Smooth muscle cell (in vitro differentiated cells): ENCODE measurements around the gene ITPKB. TPM values are rescaled to one million over a fixed set of nuclear protein-coding genes. Genes with fewer than 3 reads are reported as not detected.

ENCODE experiments used
- DNase-seq: peaks from one replicate; lab custom pipeline; 2025; ENCODE audit not compliant: unreplicated experiment; lab: John Stamatoyannopoulos, UW
- H2AFZ ChIP-seq: fragments of 200-600 bp; sonication (generic); 2 replicates; pipeline ENCODE4 v1.6.0; 2016; ENCODE audit warnings: antibody characterized with exemption, low read depth, mild to moderate bottlenecking
- H3F3A ChIP-seq: fragments of 200-600 bp; sonication (generic); 2 replicates; pipeline ENCODE4 v1.6.0; 2017; ENCODE audit warnings: antibody characterized with exemption, low read depth
- H3K27ac ChIP-seq: fragments of 200-600 bp; sonication (generic); 2 replicates; pipeline ENCODE4 v1.5.1; 2016; ENCODE audit warnings: low read depth, mild to moderate bottlenecking
- H3K27me3 ChIP-seq: fragments of 200-600 bp; sonication (generic); 2 replicates; pipeline ENCODE4 v1.6.1; 2016; ENCODE audit warnings: low read depth, mild to moderate bottlenecking
- H3K36me3 ChIP-seq: fragments of 200-600 bp; sonication (generic); 2 replicates; pipeline ENCODE4 v1.5.1; 2016; ENCODE audit warnings: low read depth
- H3K4me1 ChIP-seq: fragments of 200-600 bp; sonication (generic); 2 replicates; pipeline ENCODE4 v1.5.1; 2016; ENCODE audit warnings: low read depth
- H3K4me2 ChIP-seq: fragments of 200-600 bp; sonication (generic); 2 replicates; pipeline ENCODE4 v1.6.0; 2016; ENCODE audit warnings: mild to moderate bottlenecking
- H3K4me3 ChIP-seq: fragments of 200-600 bp; sonication (generic); 2 replicates; pipeline ENCODE4 v1.5.1; 2016; ENCODE audit warnings: mild to moderate bottlenecking
- H3K79me2 ChIP-seq: fragments of 200-600 bp; sonication (generic); 2 replicates; pipeline ENCODE4 v1.6.0; 2016; ENCODE audit warnings: low read depth, mild to moderate bottlenecking
- H3K9ac ChIP-seq: fragments of 200-600 bp; sonication (generic); 2 replicates; pipeline ENCODE4 v1.6.0; 2016; ENCODE audit warnings: low read depth
- H3K9me3 ChIP-seq: fragments of 200-600 bp; sonication (generic); replicated peaks from 2 replicates; pipeline ENCODE4 v1.5.1; 2016; ENCODE audit warnings: low read depth
- H4K20me1 ChIP-seq: fragments of 200-600 bp; sonication (generic); 2 replicates; pipeline ENCODE4 v1.6.0; 2016; ENCODE audit warnings: low read depth
- CTCF ChIP-seq: fragments of 200-600 bp; sonication (generic); IDR thresholded peaks from 2 replicates; pipeline ENCODE4 v1.5.1; 2017; ENCODE audit warnings: borderline replicate concordance, mild to moderate bottlenecking, antibody characterized with exemption; ENCODE audit not compliant: insufficient read depth, poor library complexity, severe bottlenecking
- WGBS: methylation state at CpG from one replicate; pipeline ENCODE4 v1.1.7; 2016; ENCODE audit warnings: low lambda C conversion rate; 5-methylcytosine and 5-hydroxymethylcytosine counted together
- polyA plus RNA-seq: library from polyadenylated mRNA; unstranded; fragments of >200 nt; fragmentation: Nextera tagmentation; extraction: Ambion mirVana; gene quantifications from 2 replicates; pipeline ENCODE4 v1.2.1, GENCODE V29; 2016
- small RNA-seq: library from RNA; depleted of rRNA; stranded (forward); fragments of <200 nt; gene quantifications from one replicate; pipeline ENCODE3, GENCODE V24; 2014
- total RNA-seq: library from RNA; depleted of rRNA; stranded (reverse); fragments of >200 nt; gene quantifications from 2 replicates; pipeline ENCODE4 v1.2.3, GENCODE V29; 2014

ITPKB gene
- total and polyA plus RNA-seq, 2 experiments from 2014 or later: 8.9 to 11.4 TPM

GRCh38 chr1:226586116-226586515, 153.0 kb downstream of the ITPKB start:
- Histone ChIP-seq H3K27ac (no peak overlapping the region), H3K4me2 (no peak overlapping the region), H3K27me3 (no peaks in the 10 kb centered on the region), H3K9ac (no peak overlapping the region), H3K4me1 (no peaks in the 10 kb centered on the region), H4K20me1 (no peaks in the 10 kb centered on the region), H3F3A (no peaks in the 10 kb centered on the region), H3K79me2 (no peaks in the 10 kb centered on the region), H3K4me3 (no peak overlapping the region), H2AFZ (no peak overlapping the region), H3K36me3 (no peaks in the 10 kb centered on the region), H3K9me3 (no peaks in the 10 kb centered on the region)
- TF ChIP-seq CTCF: no peak
- DNase-seq: no peak
- 88% methylated on average over 7 of the region's 7 CpGs for WGBS

GRCh38 chr1:226584164-226584563, 154.9 kb downstream of the ITPKB start:
- Histone ChIP-seq H4K20me1 (no peaks in the 10 kb centered on the region), H3K36me3 (no peaks in the 10 kb centered on the region), H2AFZ (no peak overlapping the region), H3K4me2 (no peak overlapping the region), H3K4me3 (no peak overlapping the region), H3K27ac (no peak overlapping the region), H3K9ac (no peak overlapping the region), H3K79me2 (no peaks in the 10 kb centered on the region), H3K9me3 (no peaks in the 10 kb centered on the region), H3F3A (no peaks in the 10 kb centered on the region), H3K27me3 (no peaks in the 10 kb centered on the region), H3K4me1 (no peaks in the 10 kb centered on the region)
- no peak for TF ChIP-seq CTCF
- DNase-seq: no peak
- 91% methylated on average over 3 of the region's 3 CpGs for WGBS

GRCh38 chr1:226582966-226583365, 156.1 kb downstream of the ITPKB start:
- H3K36me3 ChIP-seq: no peaks in the 10 kb centered on the region
- DNase-seq: no peak
- H3K27me3 ChIP-seq: no peaks in the 10 kb centered on the region
- no peak overlapping the region for H3K4me2 ChIP-seq
- H3K27ac ChIP-seq: no peak overlapping the region
- H3K4me3 ChIP-seq: no peak overlapping the region
- no peaks in the 10 kb centered on the region for H3K4me1 ChIP-seq
- no peaks in the 10 kb centered on the region for H3K9me3 ChIP-seq
- no peaks in the 10 kb centered on the region for H3F3A ChIP-seq
- WGBS: 91% methylated on average over 3 of the region's 3 CpGs
- H3K9ac ChIP-seq: no peak overlapping the region
- no peaks in the 10 kb centered on the region for H3K79me2 ChIP-seq
- TF ChIP-seq CTCF: no peak
- no peaks in the 10 kb centered on the region for H4K20me1 ChIP-seq
- H2AFZ ChIP-seq: no peak overlapping the region

Small RNAs within 50 kb of the gene (small RNA-seq; reads per million reads assigned to genes)
- not detected for gene RPS27P5

Other genes with a start within 250 kb of the ITPKB start
- gene STUM, start 190.5 kb downstream of the ITPKB start, total RNA-seq: 0.04 TPM in 1 of 2 replicates, not detected in the other
- not detected in 2 replicates for gene STUM, start 190.5 kb downstream of the ITPKB start, polyA plus RNA-seq
- gene PSEN2, start 131.3 kb upstream of the ITPKB start, total RNA-seq: 5.7 and 7.8 TPM in 2 replicates
- 2.4 and 3.5 TPM in 2 replicates for gene PSEN2, start 131.3 kb upstream of the ITPKB start, polyA plus RNA-seq
- gene COQ8A, start 201.0 kb upstream of the ITPKB start, total RNA-seq: 3.1 and 3.4 TPM in 2 replicates
- gene COQ8A, start 201.0 kb upstream of the ITPKB start, polyA plus RNA-seq: 3.4 and 4.2 TPM in 2 replicates